Astrocyte (in vitro differentiated cells and primary cell): ENCODE data around the gene YIPF5.

Experiments used
- CTCF ChIP-seq: IDR thresholded peaks from 2 replicates; pipeline ENCODE4 v1.5.1; 2011; ENCODE audit warnings: low read depth, mild to moderate bottlenecking, inconsistent platforms, low read length, moderate library complexity; ENCODE audit not compliant: insufficient read depth
- EZH2 ChIP-seq: IDR thresholded peaks from 2 replicates; pipeline ENCODE4 v1.6.1; 2012; ENCODE audit warnings: mild to moderate bottlenecking, low read length, inconsistent platforms; ENCODE audit not compliant: insufficient read depth

GRCh38 chr5:144142139-144142823 lies 28.2 kb downstream of the YIPF5 start:
- peak; percentile 87 for TF ChIP-seq CTCF
- TF ChIP-seq EZH2, result no peak
